Panc1 (cell line): ENCODE results near the gene SLC13A3. TPM values are rescaled to one million over a fixed set of nuclear protein-coding genes. Genes with fewer than 3 reads are reported as not detected.

ENCODE experiments used
- ATAC-seq: fragments of 200-7000 bp; cut with Tn5 transposase; 2 replicates; pipeline ENCODE4 v1.9.1; 2020; ENCODE audit warnings: mild to moderate bottlenecking, moderate library complexity
- BruUV-seq: library from RNA; stranded (reverse); fragments of 400-500 nt; replicated peaks from 2 replicates; lab custom pipeline; 2021; lab: Mats Ljungman, UMichigan
- CTCF ChIA-PET: fragments of 300-600 bp; sonication (Branson Sonifier 250); formaldehyde crosslinking; loops from one replicate; lab custom pipeline; 2022; ENCODE audit warnings: antibody characterized with exemption; lab: Charles Lee
- POLR2A ChIA-PET: fragments of 300-600 bp; sonication (Branson Sonifier 250); formaldehyde crosslinking; loops from one replicate; lab custom pipeline; 2022; ENCODE audit warnings: antibody characterized with exemption; lab: Charles Lee
- DNase-seq: peaks from one replicate; pipeline ENCODE4 v3.0.0-alpha.2; 2010; ENCODE audit warnings: low read depth, low spot score
- H3K27ac ChIP-seq: 2 replicates; pipeline ENCODE4 v1.5.1; 2011; ENCODE audit warnings: mild to moderate bottlenecking, low read length, inconsistent platforms
- H3K27me3 ChIP-seq: fragments of 200-500 bp; sonication (Bioruptor generic); 2 replicates; pipeline ENCODE4 v1.6.0; 2014; ENCODE audit warnings: low read length, inconsistent platforms; ENCODE audit not compliant: control insufficient read depth, insufficient read depth
- H3K36me3 ChIP-seq: fragments of 200-500 bp; sonication (Bioruptor generic); 2 replicates; pipeline ENCODE4 v1.5.1; 2014; ENCODE audit warnings: inconsistent platforms, mild to moderate bottlenecking, low read length, moderate library complexity; ENCODE audit not compliant: control insufficient read depth, insufficient read depth
- H3K4me1 ChIP-seq: 2 replicates; pipeline ENCODE4 v1.5.1; 2011; ENCODE audit warnings: inconsistent platforms, mild to moderate bottlenecking, low read length, moderate library complexity; ENCODE audit not compliant: control insufficient read depth, insufficient read depth
- H3K4me3 ChIP-seq, 2 experiments: 2 replicates each; pipeline ENCODE4 v1.5.1; 2011 to 2012; ENCODE audit warnings: low read depth in 2 of 2, low read length in 2 of 2, mild to moderate bottlenecking in 2 of 2, inconsistent platforms in 1 of 2, moderate library complexity in 1 of 2
- H3K9me3 ChIP-seq: fragments of 200-500 bp; sonication (Bioruptor generic); 2 replicates; pipeline ENCODE4 v1.5.1; 2014; ENCODE audit warnings: low read depth, mild to moderate bottlenecking, inconsistent platforms, low read length, moderate library complexity; ENCODE audit not compliant: control insufficient read depth, insufficient read depth
- POLR2AphosphoS5 ChIP-seq: IDR thresholded peaks from 2 replicates; pipeline ENCODE4 v1.6.1; 2012; ENCODE audit warnings: mild to moderate bottlenecking, low read depth, low read length, moderate library complexity
- SIN3A ChIP-seq: IDR thresholded peaks from 2 replicates; pipeline ENCODE4 v1.6.1; 2012; ENCODE audit warnings: low read depth, mild to moderate bottlenecking, low read length, moderate library complexity, borderline replicate concordance; ENCODE audit not compliant: insufficient read depth
- TCF7L2 ChIP-seq: IDR thresholded peaks from 2 replicates; pipeline ENCODE4 v1.6.1; 2011; ENCODE audit warnings: mild to moderate bottlenecking, low read depth, low read length, inconsistent platforms
- in situ Hi-C: cut with HindIII; loops from 2 replicates; pipeline ENCODE4 v1.10.0; 2016; ENCODE audit warnings: low sequenced_read_pairs, low pct_unique_long_range_greater_than_20kb
- intact Hi-C: fragments of 100-400 bp; cut with micrococcal nuclease; formaldehyde crosslinking; loops from one replicate; pipeline ENCODE4 v1.10.0; 2022; ENCODE audit not compliant: unreplicated experiment
- total RNA-seq: library from RNA; stranded (reverse); gene quantifications from one replicate; pipeline ENCODE4 v1.2.1, GENCODE V29; 2021; ENCODE audit not compliant: unreplicated experiment
- TF ChIP-seq, protein P1 (sequence below): fragments of 450-650 bp; IDR thresholded peaks from 2 replicates; pipeline ENCODE4 v1.5.1; 2017; ENCODE audit warnings: mild to moderate bottlenecking
- TF ChIP-seq, protein P2 (sequence below), 2 experiments: IDR thresholded peaks; 2 replicates each; pipeline ENCODE4 v1.6.1; 2011 to 2012; ENCODE audit warnings: low read depth in 2 of 2, control low read depth in 1 of 2, low read length in 1 of 2, mild to moderate bottlenecking in 1 of 2, moderate library complexity in 1 of 2; ENCODE audit not compliant: insufficient read depth in 1 of 2

Gene SLC13A3
- total RNA-seq, 1 experiment from 2014 or later: 0.31 TPM

DNA sequence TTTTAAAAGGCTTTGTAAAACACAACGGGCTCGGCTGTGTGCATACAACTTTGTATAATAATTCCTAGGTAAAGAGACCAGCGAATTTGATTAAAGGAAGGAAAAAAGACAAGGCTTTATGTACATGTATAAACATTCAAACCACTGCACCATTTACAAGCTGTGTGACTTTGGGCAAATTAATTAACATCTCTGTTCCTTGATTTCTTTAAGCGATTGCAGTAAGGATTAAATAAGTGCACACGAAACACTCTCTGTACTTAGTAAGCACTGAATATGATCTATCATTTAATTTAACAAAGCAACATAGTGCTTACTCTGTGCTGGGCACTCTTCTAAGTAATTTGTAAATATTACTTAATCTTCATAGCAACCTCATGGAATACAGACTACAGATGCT is 81.3 kb downstream of the SLC13A3 start:
- H3K9me3 ChIP-seq: no peaks in the 10 kb centered on the region
- no peaks in the 10 kb centered on the region; the same call in 1 of the 2 replicates for H3K27me3 ChIP-seq
- H3K4me3 ChIP-seq: no peak overlapping the region
- BruUV-seq: no TSS peak
- H3K4me1 ChIP-seq: peaks cover 3% of the 10 kb centered on the region; the same call in 1 of the 2 replicates
- H3K36me3 ChIP-seq: no peaks in the 10 kb centered on the region
- intact Hi-C loops: no loop called here
- no peak for ATAC-seq
- DNase-seq: no peak
- ChIA-PET POLR2A (no interaction called here), CTCF (no interaction called here)
- no peak overlapping the region for H3K27ac ChIP-seq
- in situ Hi-C loops: no loop called here
- TF ChIP-seq SIN3A (no peak), POLR2AphosphoS5 (no peak), TCF7L2 (no peak)
- TF ChIP-seq, protein P1, sequence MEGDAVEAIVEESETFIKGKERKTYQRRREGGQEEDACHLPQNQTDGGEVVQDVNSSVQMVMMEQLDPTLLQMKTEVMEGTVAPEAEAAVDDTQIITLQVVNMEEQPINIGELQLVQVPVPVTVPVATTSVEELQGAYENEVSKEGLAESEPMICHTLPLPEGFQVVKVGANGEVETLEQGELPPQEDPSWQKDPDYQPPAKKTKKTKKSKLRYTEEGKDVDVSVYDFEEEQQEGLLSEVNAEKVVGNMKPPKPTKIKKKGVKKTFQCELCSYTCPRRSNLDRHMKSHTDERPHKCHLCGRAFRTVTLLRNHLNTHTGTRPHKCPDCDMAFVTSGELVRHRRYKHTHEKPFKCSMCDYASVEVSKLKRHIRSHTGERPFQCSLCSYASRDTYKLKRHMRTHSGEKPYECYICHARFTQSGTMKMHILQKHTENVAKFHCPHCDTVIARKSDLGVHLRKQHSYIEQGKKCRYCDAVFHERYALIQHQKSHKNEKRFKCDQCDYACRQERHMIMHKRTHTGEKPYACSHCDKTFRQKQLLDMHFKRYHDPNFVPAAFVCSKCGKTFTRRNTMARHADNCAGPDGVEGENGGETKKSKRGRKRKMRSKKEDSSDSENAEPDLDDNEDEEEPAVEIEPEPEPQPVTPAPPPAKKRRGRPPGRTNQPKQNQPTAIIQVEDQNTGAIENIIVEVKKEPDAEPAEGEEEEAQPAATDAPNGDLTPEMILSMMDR: no peak
- TF ChIP-seq, protein P2, sequence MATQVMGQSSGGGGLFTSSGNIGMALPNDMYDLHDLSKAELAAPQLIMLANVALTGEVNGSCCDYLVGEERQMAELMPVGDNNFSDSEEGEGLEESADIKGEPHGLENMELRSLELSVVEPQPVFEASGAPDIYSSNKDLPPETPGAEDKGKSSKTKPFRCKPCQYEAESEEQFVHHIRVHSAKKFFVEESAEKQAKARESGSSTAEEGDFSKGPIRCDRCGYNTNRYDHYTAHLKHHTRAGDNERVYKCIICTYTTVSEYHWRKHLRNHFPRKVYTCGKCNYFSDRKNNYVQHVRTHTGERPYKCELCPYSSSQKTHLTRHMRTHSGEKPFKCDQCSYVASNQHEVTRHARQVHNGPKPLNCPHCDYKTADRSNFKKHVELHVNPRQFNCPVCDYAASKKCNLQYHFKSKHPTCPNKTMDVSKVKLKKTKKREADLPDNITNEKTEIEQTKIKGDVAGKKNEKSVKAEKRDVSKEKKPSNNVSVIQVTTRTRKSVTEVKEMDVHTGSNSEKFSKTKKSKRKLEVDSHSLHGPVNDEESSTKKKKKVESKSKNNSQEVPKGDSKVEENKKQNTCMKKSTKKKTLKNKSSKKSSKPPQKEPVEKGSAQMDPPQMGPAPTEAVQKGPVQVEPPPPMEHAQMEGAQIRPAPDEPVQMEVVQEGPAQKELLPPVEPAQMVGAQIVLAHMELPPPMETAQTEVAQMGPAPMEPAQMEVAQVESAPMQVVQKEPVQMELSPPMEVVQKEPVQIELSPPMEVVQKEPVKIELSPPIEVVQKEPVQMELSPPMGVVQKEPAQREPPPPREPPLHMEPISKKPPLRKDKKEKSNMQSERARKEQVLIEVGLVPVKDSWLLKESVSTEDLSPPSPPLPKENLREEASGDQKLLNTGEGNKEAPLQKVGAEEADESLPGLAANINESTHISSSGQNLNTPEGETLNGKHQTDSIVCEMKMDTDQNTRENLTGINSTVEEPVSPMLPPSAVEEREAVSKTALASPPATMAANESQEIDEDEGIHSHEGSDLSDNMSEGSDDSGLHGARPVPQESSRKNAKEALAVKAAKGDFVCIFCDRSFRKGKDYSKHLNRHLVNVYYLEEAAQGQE (IDR thresholded peaks at IDR 0.05; ENCODE audit: insufficient read depth in 1 of 2, low read depth in 2 of 2, low read length in 1 of 2): no peak

- TF ChIP-seq POLR2AphosphoS5 (no peak), TCF7L2 (no peak), SIN3A (no peak)
- TF ChIP-seq, protein P1: no peak
- TF ChIP-seq, protein P2 (IDR thresholded peaks at IDR 0.05; ENCODE audit: insufficient read depth in 1 of 2, low read depth in 2 of 2, low read length in 1 of 2): no peak
- in situ Hi-C loops: no loop called here
- ATAC-seq (0 out of 2 replicates have a peak, but pooled peaks have one; percentile 32), DNase-seq (no peak)
- Histone ChIP-seq H3K9me3 (no peaks in the 10 kb centered on the region), H3K27me3 (no peaks in the 10 kb centered on the region; the same call in 1 of the 2 replicates), H3K27ac (no peak overlapping the region), H3K4me3 (no peak overlapping the region), H3K36me3 (no peaks in the 10 kb centered on the region), H3K4me1 (peaks cover 3% of the 10 kb centered on the region; the same call in 1 of the 2 replicates)
- no TSS peak for BruUV-seq
- ChIA-PET POLR2A (interaction anchor here (0.7 kb wide), 1 partner anchor 489 kb away, joined by 3 read pairs; no protein-coding TSS in a partner anchor), CTCF (no interaction called here)
- intact Hi-C loops: no loop called here
Observed at GRCh38 chr20:46568570-46569129, 82.6 kb downstream of the SLC13A3 start.
